Esophagus muscularis mucosa (tissue), 4 donors: ENCODE data around the gene SLC38A10. TPM values are rescaled to one million over a fixed set of nuclear protein-coding genes. Genes with fewer than 3 reads are reported as not detected.
"Not testable (repeated sequence)": the region's sequence is repeated elsewhere in the genome, so short reads cannot be mapped to it uniquely, and the experiment has no call there.

Experiments
- DNase-seq: peaks from one replicate; pipeline ENCODE4 v3.0.0-alpha.2; 2017; ENCODE audit errors: extremely low spot score
- H3K27ac ChIP-seq, 4 donors: fragments of 200-600 bp; sonication (generic); replicated peaks in 1 of 4; 1 replicate in 3 of 4; 2 replicates in 1 of 4; pipeline ENCODE4 v1.5.1; 2016 to 2019; ENCODE audit warnings: mild to moderate bottlenecking in 1 of 4
- H3K27me3 ChIP-seq, 4 donors: fragments of 200-600 bp; sonication (generic); one replicate each; pipeline versions ENCODE4 v1.5.1 to v1.6.0; 2016 to 2019
- H3K36me3 ChIP-seq, 4 donors: fragments of 200-600 bp; sonication (generic); one replicate each; pipeline ENCODE4 v1.5.1; 2016 to 2019
- H3K4me1 ChIP-seq, 4 donors: fragments of 200-600 bp; sonication (generic); one replicate each; pipeline ENCODE4 v1.5.1; 2016 to 2019
- H3K4me3 ChIP-seq, 4 donors: fragments of 200-600 bp; sonication (generic); 1 replicate in 2 of 4; 2 replicates in 2 of 4; pipeline ENCODE4 v1.5.1; 2016 to 2019; ENCODE audit warnings: mild to moderate bottlenecking in 4 of 4, moderate library complexity in 1 of 4
- H3K9me3 ChIP-seq, 4 donors: fragments of 200-600 bp; sonication (generic); 1 replicate in 3 of 4; 2 replicates in 1 of 4; pipeline ENCODE4 v1.5.1; 2016 to 2019
- EP300 ChIP-seq: sonication (generic); formaldehyde crosslinking; IDR thresholded peaks from one replicate; pipeline ENCODE4 v1.6.1; 2017; ENCODE audit warnings: antibody characterized with exemption
- POLR2A ChIP-seq: fragments of 450-650 bp; IDR thresholded peaks from one replicate; pipeline ENCODE4 v1.6.1; 2017; ENCODE audit warnings: antibody characterized with exemption, moderate library complexity, mild to moderate bottlenecking, low read depth
- POLR2AphosphoS5 ChIP-seq, 2 donors: sonication (generic); formaldehyde crosslinking; IDR thresholded peaks; one replicate each; pipeline ENCODE4 v1.6.1; 2017; ENCODE audit warnings: antibody characterized with exemption in 2 of 2
- WGBS: methylation state at CpG from one replicate; pipeline ENCODE4 v1.1.5; 2018; 5-methylcytosine and 5-hydroxymethylcytosine counted together
- intact Hi-C: fragments of 100-400 bp; cut with DNase I; formaldehyde crosslinking; loops from one replicate; pipeline ENCODE4 v1.15.1; 2023
- total RNA-seq, 4 donors: library from RNA; depleted of rRNA; stranded (reverse); fragments of >200 nt; gene quantifications; one replicate each; pipeline versions ENCODE4 v1.1.0 to v1.2.1, GENCODE V29; 2016
- TF ChIP-seq, protein P1 (sequence below), 3 experiments: fragments of 200-600 bp in 2 of 3; fragments of 450-650 bp in 1 of 3; sonication (generic) in 2 of 3; IDR thresholded peaks; one replicate each; pipeline ENCODE4 v1.5.1; 2017 to 2019; ENCODE audit warnings: antibody characterized with exemption in 3 of 3, mild to moderate bottlenecking in 2 of 3, moderate library complexity in 1 of 3

The SLC38A10 gene
- total RNA-seq, 4 donors from 2014 or later, result 78.0 to 103 (median 93.4) TPM

DNA sequence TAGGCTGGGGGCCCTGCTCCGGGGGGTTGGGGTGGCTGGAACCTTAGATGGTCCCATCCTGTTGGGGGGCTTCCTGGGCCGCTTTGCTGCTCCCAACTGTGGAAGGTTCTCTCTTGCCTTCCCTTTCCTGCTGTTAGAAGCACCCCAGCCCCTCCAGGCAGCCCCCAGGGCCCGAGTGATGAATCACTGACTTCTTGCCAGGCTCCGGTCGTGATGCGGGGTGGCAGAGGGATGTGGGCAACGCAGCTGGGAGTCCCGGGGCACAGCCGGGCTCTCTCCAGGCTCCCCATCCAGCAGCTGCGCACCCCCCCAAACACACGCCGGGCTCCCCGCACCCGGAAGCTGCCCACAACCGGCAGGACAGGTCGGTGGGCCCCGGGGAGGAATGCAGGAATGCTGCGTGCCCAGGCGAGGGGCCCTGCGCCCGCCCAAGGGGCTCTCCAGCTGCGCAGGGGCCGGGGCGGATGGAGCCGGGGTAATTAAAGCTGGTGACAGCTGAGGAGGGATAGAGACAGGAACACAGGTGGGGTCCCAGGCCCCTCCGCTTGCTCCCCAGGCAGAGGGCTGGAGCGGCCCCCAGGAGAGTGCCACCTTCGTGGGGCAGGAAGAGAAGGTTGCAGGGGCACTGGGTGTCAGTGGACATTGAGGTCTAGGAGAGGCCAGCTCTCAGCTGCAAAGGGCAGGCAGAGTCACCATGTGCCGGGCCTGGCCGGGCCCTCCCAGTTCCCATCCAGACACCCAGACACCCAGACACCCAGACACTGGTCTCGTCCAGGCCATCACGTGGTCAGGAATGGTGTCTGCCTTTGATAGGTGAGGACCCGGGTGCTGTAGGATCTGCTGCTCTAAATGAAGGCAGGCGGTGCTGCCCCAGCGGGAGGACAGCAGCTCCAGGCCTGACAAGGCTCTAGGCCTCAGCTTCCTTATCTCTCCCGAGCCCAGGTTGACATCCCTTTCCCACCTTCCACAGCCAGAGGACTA lies 15.0 kb upstream of the SLC38A10 start:
- intact Hi-C loops, result no loop called here
- Histone ChIP-seq H3K4me3 (peak overlapping the region; percentile 37 to 48 (median 44)), H3K27me3 (no peaks in the 10 kb centered on the region), H3K36me3 (no peaks in the 10 kb centered on the region), H3K9me3 (no peaks in the 10 kb centered on the region), H3K27ac (peak overlapping the region; percentile 62 to 81 (median 76)), H3K4me1 (peaks cover 22 to 29% (median 26%) of the 10 kb centered on the region in 4 donors)
- no peak for TF ChIP-seq POLR2A
- no peak for TF ChIP-seq POLR2AphosphoS5 (IDR thresholded peaks at IDR 0.05)
- TF ChIP-seq EP300, result no peak
- TF ChIP-seq, protein P1, sequence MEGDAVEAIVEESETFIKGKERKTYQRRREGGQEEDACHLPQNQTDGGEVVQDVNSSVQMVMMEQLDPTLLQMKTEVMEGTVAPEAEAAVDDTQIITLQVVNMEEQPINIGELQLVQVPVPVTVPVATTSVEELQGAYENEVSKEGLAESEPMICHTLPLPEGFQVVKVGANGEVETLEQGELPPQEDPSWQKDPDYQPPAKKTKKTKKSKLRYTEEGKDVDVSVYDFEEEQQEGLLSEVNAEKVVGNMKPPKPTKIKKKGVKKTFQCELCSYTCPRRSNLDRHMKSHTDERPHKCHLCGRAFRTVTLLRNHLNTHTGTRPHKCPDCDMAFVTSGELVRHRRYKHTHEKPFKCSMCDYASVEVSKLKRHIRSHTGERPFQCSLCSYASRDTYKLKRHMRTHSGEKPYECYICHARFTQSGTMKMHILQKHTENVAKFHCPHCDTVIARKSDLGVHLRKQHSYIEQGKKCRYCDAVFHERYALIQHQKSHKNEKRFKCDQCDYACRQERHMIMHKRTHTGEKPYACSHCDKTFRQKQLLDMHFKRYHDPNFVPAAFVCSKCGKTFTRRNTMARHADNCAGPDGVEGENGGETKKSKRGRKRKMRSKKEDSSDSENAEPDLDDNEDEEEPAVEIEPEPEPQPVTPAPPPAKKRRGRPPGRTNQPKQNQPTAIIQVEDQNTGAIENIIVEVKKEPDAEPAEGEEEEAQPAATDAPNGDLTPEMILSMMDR (IDR thresholded peaks at IDR 0.05), result no peak
- 84% methylated on average over 16 of the region's 36 CpGs for WGBS
- no peak for DNase-seq

DNA sequence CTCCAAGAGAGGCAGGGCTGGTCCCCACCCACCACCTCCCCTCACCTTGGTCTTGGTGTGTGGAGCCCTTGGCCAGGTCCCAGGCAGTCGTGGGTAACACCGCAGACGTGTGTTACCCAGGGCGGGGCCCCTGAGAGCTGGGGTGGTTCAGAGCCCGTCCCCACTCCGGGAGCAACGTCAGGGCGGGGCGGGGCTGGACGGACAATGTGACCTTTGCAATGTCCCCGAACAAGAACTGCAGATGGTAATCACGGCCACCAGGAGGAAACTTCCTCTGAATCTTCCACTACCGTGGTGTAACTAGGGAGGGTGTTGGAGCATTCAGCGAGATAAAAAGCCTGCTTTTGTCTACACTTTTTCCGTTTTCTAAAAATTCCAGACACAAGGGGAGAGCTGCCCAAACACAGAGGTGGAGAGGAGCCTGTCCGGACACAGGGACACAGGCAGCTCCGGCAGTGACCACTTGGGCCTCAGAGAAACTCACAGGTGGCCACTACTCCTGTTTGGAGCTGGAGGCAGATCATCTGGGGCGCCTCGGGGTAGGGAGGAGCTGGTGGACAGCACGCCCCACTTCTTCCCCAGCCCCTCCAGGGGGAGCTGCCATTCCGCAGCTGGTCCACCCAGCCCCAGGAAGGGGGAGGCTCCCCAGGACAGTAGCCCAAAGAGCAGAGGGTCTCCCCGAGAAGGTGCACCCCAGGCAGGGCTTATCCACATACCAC lies 14.2 kb upstream of the SLC38A10 start:
- DNase-seq, result peak; percentile 98
- no peak for TF ChIP-seq EP300
- TF ChIP-seq, protein P1 (IDR thresholded peaks at IDR 0.05), result peak; percentile 5 to 70 (median 57)
- peak; percentile 76 to 83 for TF ChIP-seq POLR2AphosphoS5 (IDR thresholded peaks at IDR 0.05)
- peak overlapping the region; percentile 37 to 48 (median 44) for H3K4me3 ChIP-seq

DNA sequence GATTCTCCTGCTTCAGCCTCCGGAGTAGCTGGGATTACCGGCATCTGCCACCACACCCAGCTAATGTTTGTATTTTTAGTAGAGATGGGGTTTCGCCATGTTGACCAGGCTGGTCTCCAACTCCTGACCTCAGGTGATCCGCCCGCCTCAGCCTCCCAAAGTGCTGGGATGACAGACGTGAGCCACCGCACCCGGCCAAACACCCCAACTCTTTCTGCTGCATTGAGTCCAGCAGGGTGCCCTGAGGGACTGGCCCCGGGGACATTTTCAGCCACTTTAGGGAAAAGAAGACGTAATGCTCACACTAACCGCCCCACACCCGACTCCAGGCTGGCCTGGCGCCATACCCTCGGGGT lies 13.7 kb upstream of the SLC38A10 start:
- peak overlapping the region; percentile 62 to 81 (median 76) for H3K27ac ChIP-seq
- peaks cover 22 to 29% (median 26%) of the 10 kb centered on the region in 4 donors for H3K4me1 ChIP-seq
- 78% methylated on average over 11 of the region's 14 CpGs for WGBS
- H3K9me3 ChIP-seq, DNase-seq, H3K36me3 ChIP-seq, intact Hi-C loops, H3K27me3 ChIP-seq: not testable (repeated sequence)
- H3K4me3 ChIP-seq, result peak overlapping the region; percentile 37 to 48 (median 44)

More for the DNA sequence above, 14.2 kb upstream of the SLC38A10 start:
- Histone ChIP-seq H3K36me3 (no peaks in the 10 kb centered on the region), H3K9me3 (no peaks in the 10 kb centered on the region), H3K4me1 (peaks cover 22 to 29% (median 26%) of the 10 kb centered on the region in 4 donors), H3K27ac (peak overlapping the region; percentile 62 to 81 (median 76)), H3K27me3 (no peaks in the 10 kb centered on the region)
- intact Hi-C loops, result no loop called here
- WGBS, result 20% methylated on average over 15 of the region's 22 CpGs

DNA sequence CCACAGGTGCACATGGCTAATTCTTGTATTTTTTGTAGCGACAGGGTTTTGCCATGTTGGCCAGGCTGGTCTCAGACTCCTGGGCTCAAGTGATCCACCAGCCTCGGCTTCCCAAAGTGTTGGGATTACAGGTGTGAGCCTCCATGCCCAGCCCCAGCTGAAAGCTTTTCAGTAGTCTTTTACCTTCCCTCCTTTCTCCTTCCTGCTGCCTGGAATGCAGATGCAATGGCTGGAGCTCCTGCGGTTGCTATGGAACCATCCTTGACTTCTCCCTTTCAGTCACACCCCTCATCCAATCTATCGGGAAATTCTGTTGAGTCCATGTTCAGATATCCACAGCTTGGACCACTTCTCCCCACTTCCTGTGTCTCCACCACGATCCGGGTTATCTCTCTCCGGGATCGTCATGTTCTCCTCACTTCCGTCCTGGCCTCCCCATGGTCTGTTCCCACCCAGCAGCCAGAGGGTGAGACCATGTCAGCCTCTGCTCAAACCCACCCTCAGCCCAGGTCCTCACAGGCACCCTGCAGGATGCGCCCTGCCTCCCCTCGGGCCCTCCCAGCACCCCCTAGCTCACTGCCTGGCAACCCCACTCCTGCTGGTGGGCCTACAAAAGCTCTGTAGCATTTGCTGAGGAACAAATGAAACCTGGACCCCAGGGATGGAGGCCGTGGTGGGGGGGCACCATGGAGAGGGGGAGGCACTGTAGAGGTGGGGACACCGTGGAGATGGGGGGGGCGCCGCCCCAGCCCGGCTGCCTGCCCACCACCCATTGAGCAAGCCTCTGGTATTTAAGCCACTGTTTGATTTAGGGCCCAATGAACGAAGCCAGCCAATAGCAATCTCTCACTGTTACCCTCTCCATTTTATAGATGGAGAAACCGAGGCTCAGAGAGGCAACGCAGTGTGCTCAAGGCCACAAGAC lies 12.8 kb upstream of the SLC38A10 start:
- TF ChIP-seq EP300 (no peak), POLR2A (no peak), POLR2AphosphoS5 (IDR thresholded peaks at IDR 0.05) (no peak)
- TF ChIP-seq, protein P1 (IDR thresholded peaks at IDR 0.05), result no peak
- Histone ChIP-seq H3K9me3 (no peaks in the 10 kb centered on the region), H3K27me3 (no peaks in the 10 kb centered on the region), H3K4me3 (peak overlapping the region in 1 of 4 donors; percentile 48), H3K27ac (peak overlapping the region in 3 of 4 donors; percentile 71 to 81 (median 81)), H3K4me1 (peaks cover 22 to 29% (median 26%) of the 10 kb centered on the region in 4 donors), H3K36me3 (no peaks in the 10 kb centered on the region)
- DNase-seq, result no peak
- intact Hi-C loops, result no loop called here
- WGBS, result 94% methylated on average over 19 of the region's 19 CpGs
